ENCODE results near the gene ECPAS.
"Not testable (repeated sequence)": the region's sequence is repeated elsewhere in the genome, so short reads cannot be mapped to it uniquely, and the experiment has no call there.

Gene ECPAS

GRCh38 chr9:111356481-111357244 lies 127.5 kb downstream of the ECPAS start:
- no peak for DNase-seq (ENCODE audit: low read depth in 1 of 2, low spot score in 1 of 2)

DNA sequence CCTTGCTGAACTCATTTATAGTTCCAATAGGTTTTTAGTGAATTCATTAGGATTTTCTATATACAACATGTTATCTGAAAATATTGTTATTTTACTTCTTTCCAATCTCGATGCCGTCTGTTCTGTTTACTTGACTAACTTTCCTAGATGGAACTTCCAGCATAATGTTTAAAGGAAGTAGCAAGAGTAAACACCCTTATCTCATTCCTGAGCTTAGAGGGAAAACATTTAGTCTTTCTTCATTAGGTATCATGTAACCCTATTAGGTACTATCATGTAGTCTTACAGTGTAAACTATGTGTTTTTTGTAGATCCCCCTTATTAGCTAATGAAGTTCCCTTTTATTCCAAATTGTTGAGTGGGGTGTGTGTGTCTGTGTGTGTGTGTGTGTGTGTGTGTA lies 131.6 kb downstream of the ECPAS start:
- no peak for DNase-seq (ENCODE audit: low read depth in 1 of 2, low spot score in 1 of 2)

DNA sequence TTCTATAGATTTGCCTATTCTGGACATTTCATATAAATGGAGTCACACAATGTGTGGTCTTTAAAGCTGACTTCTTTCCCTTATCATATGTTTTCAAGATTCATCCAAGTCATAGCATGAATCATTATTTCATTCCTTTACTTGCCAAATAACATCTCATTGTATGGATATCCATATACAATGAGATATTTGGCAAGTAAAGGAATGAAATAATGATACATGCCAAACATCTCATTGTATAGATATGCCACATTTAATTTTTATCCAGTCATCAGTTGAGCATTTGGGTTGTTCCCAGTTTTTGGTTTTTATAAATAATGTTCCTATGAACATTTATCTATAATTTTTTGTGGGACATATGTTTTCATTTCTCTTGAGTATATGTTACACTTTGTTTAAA lies 133.6 kb downstream of the ECPAS start:
- DNase-seq (ENCODE audit: low read depth in 1 of 2, low spot score in 1 of 2): no peak

GRCh38 chr9:111349766-111350165 lies 134.4 kb downstream of the ECPAS start:
- DNase-seq (ENCODE audit: low read depth in 1 of 2, low spot score in 1 of 2): no peak

DNA sequence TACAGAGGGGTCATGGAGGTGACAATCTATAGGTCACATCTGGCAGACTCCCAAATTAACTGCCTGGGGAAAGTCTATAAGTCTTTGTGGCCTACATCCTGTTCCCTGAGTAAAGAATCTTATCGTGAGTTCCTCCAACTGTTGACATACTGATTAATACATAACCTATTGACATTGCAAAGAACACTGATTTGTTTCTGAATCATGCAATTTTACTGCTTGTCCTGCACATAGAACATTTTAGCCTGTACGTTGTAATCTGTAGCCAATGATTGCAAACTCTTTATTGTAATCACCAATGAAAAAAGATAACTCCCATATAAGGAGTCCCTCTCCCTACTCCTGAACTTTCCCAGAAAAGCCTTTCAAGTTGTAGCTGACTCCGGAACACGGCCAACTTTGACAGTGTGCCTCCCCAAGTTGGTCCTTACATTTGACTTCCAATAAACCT lies 135.3 kb downstream of the ECPAS start:
- DNase-seq (ENCODE audit: low read depth in 1 of 2, low spot score in 1 of 2): no peak

GRCh38 chr9:111334318-111334863 lies 149.8 kb downstream of the ECPAS start:
- not testable (repeated sequence) for DNase-seq (ENCODE audit: low read depth in 1 of 2, low spot score in 1 of 2)

DNA sequence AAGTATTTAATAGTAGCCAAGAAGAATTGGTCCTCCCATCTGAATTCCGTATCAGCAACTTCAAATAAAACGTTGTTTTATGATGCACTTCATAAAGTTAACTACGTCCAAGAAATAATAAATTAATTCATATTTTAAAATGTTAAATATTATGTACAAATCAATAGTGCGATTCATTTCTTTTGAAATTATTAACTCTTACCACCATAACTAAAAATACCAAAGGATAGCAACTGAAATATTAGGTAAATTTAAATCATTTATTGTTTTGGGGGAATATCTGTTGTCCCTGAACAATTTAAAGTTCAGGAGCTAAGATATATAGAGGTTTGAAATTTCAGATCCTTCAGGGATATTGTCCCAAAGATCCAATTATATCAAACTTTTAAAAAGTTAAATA lies 154.1 kb downstream of the ECPAS start, which contains the start of gene OR2K2:
Gene OR2K2 (minus strand): TSS at position 101 of the 400 bp plus-strand sequence. CDS start 1,791 bp downstream, outside the sequence.
- no peak for DNase-seq (ENCODE audit: low read depth in 1 of 2, low spot score in 1 of 2)

DNA sequence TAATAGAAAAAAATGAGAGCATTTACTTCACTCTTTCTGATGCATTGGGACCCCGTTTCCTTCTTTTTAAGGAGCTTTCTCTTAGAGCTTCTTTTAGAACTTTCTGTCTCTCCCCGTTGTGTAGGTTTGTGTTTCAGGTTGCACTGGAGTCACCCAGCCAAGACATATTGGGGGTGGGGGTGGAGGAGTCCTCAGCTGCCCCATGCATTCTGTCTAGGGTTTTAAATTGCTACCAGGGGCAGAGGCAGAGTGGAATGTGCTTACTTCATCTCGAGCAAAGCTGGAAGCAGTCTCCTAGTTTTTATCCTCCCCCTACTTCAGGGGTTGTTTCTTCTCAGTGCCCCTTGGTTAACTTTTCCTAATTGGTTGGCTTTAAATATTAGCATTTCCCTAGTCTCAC lies 163.6 kb downstream of the ECPAS start:
- DNase-seq (ENCODE audit: low read depth in 1 of 2, low spot score in 1 of 2): no peak

DNA sequence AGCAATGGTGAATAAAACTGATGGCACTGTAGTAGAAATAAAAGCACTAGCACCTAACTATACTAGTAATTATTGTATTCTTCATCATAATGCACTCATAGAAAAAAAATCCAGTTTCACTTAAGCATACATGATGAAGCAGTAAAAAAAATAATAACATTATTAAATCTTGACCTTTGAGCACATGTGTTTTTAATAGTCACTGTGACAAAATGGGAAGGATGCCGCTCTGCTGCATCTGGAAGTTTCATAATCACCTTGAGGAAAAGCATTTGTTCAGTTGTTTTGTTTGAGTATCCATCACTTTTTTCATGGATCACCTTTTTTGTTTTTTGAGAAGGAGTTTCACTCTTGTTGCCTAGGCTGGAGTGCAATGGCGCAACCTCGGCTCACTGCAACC lies 167.4 kb downstream of the ECPAS start:
- DNase-seq (ENCODE audit: low read depth in 1 of 2, low spot score in 1 of 2): no peak
